HG03135 (cell line): ENCODE results near the gene CASK.
"Not testable (repeated sequence)": the region's sequence is repeated elsewhere in the genome, so short reads cannot be mapped to it uniquely, and the experiment has no call there.

Experiments used
- ATAC-seq: cut with Tn5 transposase; IDR thresholded peaks from one replicate; pipeline ENCODE4 v1.9.1; 2021; ENCODE audit warnings: mild to moderate bottlenecking, moderate library complexity; ENCODE audit not compliant: unreplicated experiment

Gene CASK

GRCh38 chrX:41737065-41737464 lies 186.3 kb downstream of the CASK start:
- no peak for ATAC-seq

GRCh38 chrX:41734530-41734929 lies 188.8 kb downstream of the CASK start:
- no peak for ATAC-seq

GRCh38 chrX:41733939-41734338 lies 189.4 kb downstream of the CASK start:
- peak; percentile 96 for ATAC-seq

GRCh38 chrX:41732260-41732659 lies 191.1 kb downstream of the CASK start:
- ATAC-seq, result no peak

GRCh38 chrX:41730081-41730480 lies 193.3 kb downstream of the CASK start:
- ATAC-seq, result no peak

- ATAC-seq, result no peak
Measured at GRCh38 chrX:41728125-41728524, 195.2 kb downstream of the CASK start.

GRCh38 chrX:41723826-41724225 lies 199.5 kb downstream of the CASK start, which contains the start of gene GPR82:
GPR82 (plus strand) TSS chrX:41724181; CDS start chrX:41727027, 2,846 bp downstream.
- ATAC-seq, result no peak

- no peak for ATAC-seq
Measured at GRCh38 chrX:41722816-41723618, 200.3 kb downstream of the CASK start.

GRCh38 chrX:41722214-41722613 lies 201.1 kb downstream of the CASK start:
- no peak for ATAC-seq

GRCh38 chrX:41721590-41721989 lies 201.8 kb downstream of the CASK start:
- ATAC-seq, result no peak

- peak; percentile 88 for ATAC-seq
Measured at GRCh38 chrX:41720125-41720779, 203.1 kb downstream of the CASK start.

- not testable (repeated sequence) for ATAC-seq
Measured at GRCh38 chrX:41719610-41720009, 203.7 kb downstream of the CASK start.

GRCh38 chrX:41718481-41719235 lies 204.7 kb downstream of the CASK start:
- no peak for ATAC-seq

GRCh38 chrX:41716767-41717473 lies 206.4 kb downstream of the CASK start:
- ATAC-seq, result no peak

GRCh38 chrX:41716222-41716621 lies 207.1 kb downstream of the CASK start:
- ATAC-seq, result no peak

GRCh38 chrX:41711021-41711667 lies 212.2 kb downstream of the CASK start:
- no peak for ATAC-seq

GRCh38 chrX:41708486-41708885 lies 214.9 kb downstream of the CASK start:
- no peak for ATAC-seq

- ATAC-seq, result no peak
Measured at GRCh38 chrX:41707218-41707617, 216.1 kb downstream of the CASK start.

- peak; percentile 83 for ATAC-seq
Measured at GRCh38 chrX:41705680-41706374, 217.5 kb downstream of the CASK start.

GRCh38 chrX:41705042-41705441 lies 218.3 kb downstream of the CASK start:
- no peak for ATAC-seq
